HFF-Myc (cell line): ENCODE results near the gene TOX2.

Experiments
- DNase-seq: peaks from one replicate; pipeline ENCODE4 v3.0.0-alpha.2; 2011; ENCODE audit warnings: low read depth; ENCODE audit errors: extremely low read depth
- H3K4me3 ChIP-seq: replicated peaks from 2 replicates; pipeline ENCODE4 v1.5.1; 2011; ENCODE audit warnings: low read depth, mild to moderate bottlenecking, control low read depth, low read length
- TF ChIP-seq, protein P1 (sequence below): IDR thresholded peaks from 2 replicates; pipeline ENCODE4 v1.5.1; 2012; ENCODE audit warnings: mild to moderate bottlenecking, low read depth, low read length, control low read depth; ENCODE audit errors: missing control alignments

TOX2 gene

GRCh38 chr20:43895235-43895634, 19.4 kb upstream of the TOX2 start:
- no peak overlapping the region for H3K4me3 ChIP-seq
- TF ChIP-seq, protein P1, sequence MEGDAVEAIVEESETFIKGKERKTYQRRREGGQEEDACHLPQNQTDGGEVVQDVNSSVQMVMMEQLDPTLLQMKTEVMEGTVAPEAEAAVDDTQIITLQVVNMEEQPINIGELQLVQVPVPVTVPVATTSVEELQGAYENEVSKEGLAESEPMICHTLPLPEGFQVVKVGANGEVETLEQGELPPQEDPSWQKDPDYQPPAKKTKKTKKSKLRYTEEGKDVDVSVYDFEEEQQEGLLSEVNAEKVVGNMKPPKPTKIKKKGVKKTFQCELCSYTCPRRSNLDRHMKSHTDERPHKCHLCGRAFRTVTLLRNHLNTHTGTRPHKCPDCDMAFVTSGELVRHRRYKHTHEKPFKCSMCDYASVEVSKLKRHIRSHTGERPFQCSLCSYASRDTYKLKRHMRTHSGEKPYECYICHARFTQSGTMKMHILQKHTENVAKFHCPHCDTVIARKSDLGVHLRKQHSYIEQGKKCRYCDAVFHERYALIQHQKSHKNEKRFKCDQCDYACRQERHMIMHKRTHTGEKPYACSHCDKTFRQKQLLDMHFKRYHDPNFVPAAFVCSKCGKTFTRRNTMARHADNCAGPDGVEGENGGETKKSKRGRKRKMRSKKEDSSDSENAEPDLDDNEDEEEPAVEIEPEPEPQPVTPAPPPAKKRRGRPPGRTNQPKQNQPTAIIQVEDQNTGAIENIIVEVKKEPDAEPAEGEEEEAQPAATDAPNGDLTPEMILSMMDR = no peak
- no peak for DNase-seq

GRCh38 chr20:43899274-43900120, 15.2 kb upstream of the TOX2 start:
- TF ChIP-seq, protein P1 = no peak
- DNase-seq = no peak
- no peak overlapping the region for H3K4me3 ChIP-seq

GRCh38 chr20:43900121-43900466, 14.6 kb upstream of the TOX2 start:
- TF ChIP-seq, protein P1 = no peak

DNA sequence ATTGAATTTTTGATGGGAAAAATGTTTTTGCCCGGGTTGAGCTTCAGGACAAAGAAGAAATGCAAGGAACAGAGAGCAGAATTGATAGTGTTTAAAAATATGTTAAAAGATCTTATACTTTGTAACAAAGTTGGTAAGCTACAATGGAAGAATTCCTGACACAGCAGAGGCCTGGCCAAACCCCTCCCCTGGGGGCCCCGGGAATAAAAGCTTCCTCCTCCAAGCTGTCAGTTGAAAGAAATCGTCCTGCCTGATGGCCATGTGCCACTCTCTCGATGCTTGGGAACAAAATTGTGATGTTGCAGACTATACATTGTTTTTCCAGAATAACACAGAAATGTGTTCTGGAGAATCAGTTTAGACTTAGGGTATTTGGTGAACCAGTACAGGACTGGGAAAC, 14.2 kb upstream of the TOX2 start:
- TF ChIP-seq, protein P1 = no peak
- DNase-seq = no peak

More at GRCh38 chr20:43900121-43900466, 14.6 kb upstream of the TOX2 start:
- H3K4me3 ChIP-seq = no peak overlapping the region
- no peak for DNase-seq

DNA sequence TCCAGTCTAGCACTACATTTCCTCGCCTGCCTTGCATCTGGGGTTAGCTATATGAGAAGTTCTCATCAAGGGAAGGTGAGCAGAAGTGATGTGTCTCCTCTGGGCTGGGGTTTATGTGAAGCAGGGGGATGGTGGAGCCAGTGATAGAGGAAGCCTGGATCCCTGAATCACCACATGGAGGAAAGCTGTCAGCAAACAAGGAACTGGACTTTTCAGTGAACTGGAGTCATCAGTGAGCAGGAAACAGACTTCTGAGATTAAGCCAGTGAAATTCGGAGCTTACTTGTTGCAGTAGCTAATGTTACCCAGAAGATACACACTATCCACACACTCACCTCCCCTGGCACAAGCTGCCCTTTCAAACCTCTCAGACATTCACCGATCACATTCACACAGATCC, 13.4 kb upstream of the TOX2 start:
- no peak overlapping the region for H3K4me3 ChIP-seq
- peak; percentile 12 for DNase-seq
- TF ChIP-seq, protein P1 = no peak

More for the DNA sequence above, 14.2 kb upstream of the TOX2 start:
- no peak overlapping the region for H3K4me3 ChIP-seq

- DNase-seq = no peak
- H3K4me3 ChIP-seq = no peak overlapping the region
- TF ChIP-seq, protein P1 = no peak
Measured at GRCh38 chr20:43903953-43904826, 10.5 kb upstream of the TOX2 start.
